Measurements from ENCODE around the gene ARVCF. TPM values are rescaled to one million over a fixed set of nuclear protein-coding genes. Genes with fewer than 3 reads are reported as not detected.
A peak's percentile ranks its signal among the peaks of the same experiment; 100 is the strongest.

ARVCF gene
- total RNA-seq, 1 donor from 2014 or later: 18.7 TPM

DNA sequence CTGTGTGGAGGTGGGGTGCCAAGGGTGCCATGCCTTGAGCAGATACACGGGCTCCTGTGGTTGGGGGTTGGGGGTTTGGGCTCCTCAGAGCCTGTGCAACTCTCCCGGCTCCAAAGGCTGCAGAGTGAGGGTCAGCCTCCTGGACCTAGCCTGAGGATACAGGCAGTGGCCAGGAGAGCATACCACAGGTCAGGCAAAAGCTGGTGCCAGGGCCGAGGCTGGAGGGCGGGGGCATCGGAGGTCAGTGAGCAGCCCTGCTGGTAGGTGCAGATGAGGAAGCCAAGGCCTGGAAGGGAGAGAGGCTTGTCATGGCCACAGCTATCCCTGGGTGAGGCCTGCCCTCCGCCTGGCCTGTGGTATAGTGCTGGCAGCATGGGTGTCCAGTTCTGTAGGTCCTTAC, 37.9 kb upstream of the ARVCF start:
- DNase-seq (ENCODE audit: low spot score): no peak
- ATAC-seq: no peak

DNA sequence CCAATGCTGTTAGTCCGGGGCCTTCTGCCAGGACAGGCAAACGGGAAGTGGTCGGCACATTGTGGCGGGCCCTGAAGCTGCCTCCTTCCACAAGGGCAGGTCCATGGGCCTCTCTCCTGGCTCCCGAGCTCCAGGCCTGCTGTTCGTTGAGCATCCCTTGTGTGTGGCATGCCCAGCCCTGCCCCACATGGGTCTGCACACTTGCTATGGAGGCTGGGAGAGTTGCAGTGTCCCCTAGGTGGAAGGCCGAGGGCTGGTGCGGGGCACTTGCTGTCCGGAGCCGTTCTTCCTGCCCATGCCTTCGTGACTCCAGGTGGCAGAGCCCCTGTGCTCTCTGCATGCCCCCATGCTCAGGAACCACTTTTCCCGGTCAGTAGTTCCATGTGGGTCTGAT, 37.4 kb upstream of the ARVCF start:
- DNase-seq (ENCODE audit: low spot score) (no peak), ATAC-seq (no peak)

DNA sequence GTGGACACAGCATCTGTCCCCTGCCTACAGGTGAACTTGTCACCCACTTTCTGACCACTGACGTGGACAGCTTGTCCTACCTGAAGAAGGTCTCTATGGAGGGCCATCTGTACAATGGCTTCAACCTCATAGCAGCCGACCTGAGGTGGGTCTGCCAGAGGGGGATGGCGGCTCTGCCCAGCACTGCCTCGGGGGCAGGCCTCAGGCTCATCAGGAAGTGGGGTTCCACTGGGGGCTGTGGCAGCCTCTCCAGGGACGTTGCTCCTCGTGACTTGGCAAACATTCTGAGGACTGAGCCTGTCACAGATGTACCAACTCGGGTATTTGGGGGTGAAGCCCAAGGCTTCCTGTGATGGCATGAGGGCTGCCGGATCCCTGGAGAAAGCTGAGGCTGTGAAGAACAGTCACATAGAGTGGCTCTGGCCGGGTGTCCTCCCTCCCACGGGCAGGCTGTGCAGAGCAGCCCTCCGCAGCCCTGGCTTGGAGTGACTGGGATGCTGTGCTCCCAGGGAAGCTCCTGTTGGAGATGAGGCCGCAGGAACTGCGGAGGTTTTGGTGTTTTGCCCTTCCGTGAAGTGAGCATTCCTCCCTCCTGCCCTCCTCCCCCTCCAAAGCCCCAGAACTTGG, 36.9 kb upstream of the ARVCF start:
- ATAC-seq (no peak), DNase-seq (ENCODE audit: low spot score) (no peak)

DNA sequence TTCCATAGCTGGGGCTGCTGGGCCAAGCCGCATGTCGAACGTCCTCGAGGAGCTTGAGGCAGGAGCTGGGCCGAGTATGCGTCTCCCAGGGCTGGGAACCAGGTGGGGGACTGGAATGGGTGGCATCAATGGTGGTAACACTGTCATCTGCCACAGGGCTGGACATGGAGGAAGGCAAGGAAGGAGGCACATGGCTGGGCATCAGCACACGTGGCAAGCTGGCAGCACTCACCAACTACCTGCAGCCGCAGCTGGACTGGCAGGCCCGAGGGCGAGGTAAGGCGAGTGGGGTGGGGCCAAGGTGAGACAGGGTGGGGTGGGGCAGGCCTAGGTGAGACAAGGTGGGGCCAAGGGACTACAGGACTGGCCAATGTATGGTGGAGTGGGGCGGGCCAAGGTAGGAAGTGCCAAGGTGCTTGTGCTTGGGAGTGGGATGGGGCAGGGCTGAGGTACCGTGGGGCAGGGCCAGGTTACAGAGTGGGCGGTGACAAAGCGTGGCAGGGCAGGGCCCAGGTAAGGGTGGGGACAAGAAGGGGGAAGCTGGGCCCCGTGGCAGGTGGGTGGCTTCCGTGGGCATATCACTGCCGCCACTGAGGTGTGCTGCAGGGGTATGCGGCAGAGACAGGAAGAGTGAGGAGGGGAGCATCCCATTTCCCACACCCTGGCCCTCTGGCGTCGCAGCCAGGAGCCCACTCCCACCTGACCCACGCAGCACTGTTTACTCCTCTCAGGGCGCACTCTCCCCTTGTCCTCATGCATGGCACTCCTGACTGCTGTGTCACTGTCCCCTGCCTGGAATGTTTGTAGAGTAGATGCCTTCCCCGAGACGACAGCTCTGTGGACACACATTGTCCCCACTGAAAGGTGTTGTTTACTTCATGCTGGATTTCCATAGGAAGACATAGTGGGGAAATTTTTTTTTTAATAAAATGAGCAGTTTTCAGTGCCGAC, 36.0 kb upstream of the ARVCF start:
- DNase-seq (ENCODE audit: low spot score) (no peak), ATAC-seq (peak; percentile 21)

DNA sequence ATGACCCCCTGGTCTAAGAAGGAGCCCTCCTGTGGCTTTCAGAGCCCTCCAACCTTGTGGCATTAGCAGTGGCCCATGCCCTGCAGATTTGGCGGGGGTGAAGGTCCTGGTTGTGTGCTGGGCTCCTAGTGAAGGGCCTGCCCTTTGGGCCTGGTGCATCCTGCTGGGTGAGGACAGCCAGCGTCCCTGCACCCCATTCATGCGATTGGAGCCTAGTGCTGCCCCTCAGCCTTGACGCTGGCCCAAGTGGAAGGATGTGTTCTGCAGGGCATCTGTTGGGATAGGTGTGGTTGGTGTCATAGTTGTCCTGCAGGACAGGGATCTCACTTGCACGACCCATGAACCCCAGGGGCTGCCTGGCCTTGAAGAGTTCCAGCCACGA, 35.3 kb upstream of the ARVCF start:
- ATAC-seq: no peak
- DNase-seq (ENCODE audit: low spot score): no peak

DNA sequence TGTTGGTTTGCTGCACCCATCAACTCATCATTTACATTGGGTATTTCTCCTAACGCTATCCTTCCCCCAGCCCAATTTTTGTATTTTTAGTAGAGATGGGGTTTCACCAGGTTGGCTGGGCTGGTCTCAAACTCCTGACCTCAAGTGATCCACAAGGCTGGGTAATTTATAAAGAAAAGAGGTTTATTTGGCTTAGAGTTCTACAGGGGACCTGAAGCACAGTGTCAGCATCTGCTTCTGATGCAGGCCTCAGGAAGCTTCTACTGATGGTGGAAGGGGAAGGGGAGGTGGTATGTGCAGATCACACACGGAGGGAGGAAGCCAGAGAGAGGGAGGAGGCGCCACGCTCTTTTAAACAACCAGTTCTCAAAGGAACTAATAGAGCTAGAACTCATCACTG, 30.1 kb upstream of the ARVCF start:
- no peak for DNase-seq (ENCODE audit: low spot score)
- no peak for ATAC-seq

DNA sequence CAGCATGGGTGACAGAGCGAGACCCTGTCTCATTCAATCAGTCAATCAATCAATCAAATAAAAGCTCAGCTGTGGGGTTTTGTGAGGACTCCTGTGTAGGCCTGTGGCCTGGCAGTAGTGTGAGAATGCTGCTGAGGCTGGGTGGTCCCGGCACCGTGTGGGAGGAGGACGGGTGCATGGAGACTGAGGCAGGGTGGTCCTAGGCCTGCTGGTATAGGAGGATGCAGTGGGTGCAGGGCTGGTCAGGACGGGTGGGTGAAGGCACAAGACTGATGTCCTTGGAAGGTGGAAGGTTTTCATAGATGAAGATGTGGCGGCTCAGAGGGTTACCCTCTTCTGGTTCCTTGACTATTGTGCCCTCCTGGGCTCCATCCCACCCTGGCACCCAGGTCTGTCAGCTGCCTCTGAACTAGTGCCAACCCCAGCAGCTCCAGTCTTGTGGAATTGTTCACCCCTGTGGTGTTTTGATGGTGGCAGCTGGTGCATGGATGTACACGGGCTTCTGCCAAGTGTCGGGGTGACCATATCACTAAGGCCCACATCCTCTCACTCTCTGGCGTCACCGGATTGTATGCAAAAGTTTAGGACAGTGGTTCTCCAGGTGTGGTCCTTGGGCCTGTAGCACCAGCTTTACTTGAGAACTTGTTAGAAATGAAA, 28.0 kb upstream of the ARVCF start:
- no peak for ATAC-seq

DNA sequence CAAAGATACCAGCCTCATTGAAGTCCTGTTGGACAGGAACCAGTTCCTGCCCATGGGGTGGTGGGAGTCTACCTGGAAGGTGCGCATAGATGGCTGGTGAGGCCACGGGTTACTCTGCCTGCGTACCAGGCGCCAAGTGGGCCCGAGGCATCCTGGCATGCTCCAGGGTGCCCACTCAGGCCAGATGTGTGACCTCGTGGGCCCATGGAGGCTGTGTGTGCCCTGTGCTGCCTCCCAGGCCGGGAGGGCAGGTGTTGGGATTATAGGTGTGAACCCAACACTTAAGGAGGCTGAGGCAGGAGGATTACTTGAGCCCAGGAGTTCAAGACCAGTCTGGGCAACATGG, 27.3 kb upstream of the ARVCF start:
- DNase-seq (ENCODE audit: low spot score) (no peak), ATAC-seq (no peak)

More for the DNA sequence above, 28.0 kb upstream of the ARVCF start:
- DNase-seq (ENCODE audit: low spot score): no peak

DNA sequence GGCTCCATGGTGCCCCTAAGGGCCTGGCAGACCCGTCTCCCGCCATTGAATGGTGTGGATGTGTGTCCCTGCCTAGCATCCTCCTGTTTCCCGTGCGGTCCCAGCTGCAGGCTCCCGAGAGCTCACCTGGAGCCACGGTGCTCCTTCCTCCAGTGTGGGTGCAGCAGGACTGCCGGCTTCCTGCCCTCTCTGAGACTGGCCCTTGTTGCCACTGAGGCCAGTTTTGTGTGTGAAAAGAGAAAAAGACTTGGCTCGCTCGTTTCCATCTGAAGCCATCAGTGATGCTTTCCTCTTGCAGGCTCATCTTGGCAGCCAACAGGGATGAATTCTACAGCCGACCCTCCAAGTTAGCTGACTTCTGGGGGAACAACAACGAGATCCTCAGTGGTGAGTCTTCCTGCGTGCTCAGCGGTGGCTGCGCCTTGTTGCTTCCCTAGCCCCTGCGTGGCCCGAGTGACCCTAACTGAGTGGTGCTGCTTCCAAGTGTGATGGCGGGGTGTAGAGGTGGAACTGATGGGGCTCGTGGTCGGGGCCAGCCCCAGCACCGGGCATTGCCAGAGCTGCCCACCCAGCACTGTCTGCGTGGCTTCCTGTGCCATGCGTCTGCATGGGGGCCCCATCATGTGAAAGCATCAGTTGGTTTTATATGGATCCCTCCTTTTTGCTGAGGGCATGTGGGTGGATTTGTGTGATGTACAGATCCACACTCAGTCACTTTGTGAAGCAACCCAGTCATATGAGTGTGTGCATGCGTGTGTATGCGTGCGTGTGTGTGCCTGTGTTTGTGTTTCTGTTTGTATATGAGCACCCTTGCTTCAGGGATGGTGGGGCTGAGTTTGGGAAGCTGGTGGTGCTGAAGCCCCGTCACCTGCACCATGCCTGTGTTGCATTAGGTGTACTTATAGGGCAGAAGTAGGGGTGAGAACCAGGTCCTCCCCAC, 26.7 kb upstream of the ARVCF start:
- ATAC-seq (no peak), DNase-seq (ENCODE audit: low spot score) (no peak)

DNA sequence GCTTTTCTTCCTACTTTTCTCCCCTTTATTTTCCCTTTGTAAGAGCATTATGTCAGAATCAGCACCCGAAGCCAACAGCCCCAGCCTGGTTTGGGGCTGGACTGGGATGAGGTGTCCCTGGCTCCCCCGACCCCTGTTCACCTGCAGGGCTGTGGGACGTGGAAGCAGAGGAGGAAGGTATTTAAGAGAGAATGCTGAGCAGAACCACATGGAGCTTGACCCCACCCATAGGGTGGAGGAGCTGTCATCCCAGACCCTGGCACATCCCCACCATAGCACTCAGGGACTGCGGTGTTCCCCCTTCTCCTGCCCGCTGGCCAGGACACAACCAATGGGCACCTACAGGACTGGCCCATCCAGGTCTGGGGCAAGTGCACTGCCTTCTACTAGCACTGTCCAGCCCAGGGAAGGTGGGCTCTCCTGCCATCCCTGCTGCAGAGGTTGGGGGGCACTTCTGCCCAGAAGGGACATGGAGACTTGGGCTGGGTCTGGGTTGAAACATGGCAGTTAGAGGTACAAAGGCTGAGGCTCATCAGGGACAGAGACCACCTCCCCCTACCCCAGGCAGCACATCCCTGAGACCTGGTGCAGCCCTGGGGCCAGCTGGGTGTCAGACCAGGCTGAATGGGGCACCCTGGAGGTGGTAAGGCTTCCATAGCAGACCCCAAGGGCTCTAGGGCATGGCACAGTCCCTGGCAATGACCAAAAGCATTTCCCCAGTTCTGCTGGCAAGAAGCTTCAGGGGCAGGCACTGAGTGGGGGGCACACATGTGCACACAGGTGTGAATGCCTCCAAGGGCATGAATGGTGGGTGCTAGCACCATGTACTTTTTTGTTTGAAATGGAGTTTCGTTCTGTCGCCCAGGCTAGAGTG, 23.9 kb upstream of the ARVCF start:
- ATAC-seq (no peak), DNase-seq (ENCODE audit: low spot score) (no peak)

DNA sequence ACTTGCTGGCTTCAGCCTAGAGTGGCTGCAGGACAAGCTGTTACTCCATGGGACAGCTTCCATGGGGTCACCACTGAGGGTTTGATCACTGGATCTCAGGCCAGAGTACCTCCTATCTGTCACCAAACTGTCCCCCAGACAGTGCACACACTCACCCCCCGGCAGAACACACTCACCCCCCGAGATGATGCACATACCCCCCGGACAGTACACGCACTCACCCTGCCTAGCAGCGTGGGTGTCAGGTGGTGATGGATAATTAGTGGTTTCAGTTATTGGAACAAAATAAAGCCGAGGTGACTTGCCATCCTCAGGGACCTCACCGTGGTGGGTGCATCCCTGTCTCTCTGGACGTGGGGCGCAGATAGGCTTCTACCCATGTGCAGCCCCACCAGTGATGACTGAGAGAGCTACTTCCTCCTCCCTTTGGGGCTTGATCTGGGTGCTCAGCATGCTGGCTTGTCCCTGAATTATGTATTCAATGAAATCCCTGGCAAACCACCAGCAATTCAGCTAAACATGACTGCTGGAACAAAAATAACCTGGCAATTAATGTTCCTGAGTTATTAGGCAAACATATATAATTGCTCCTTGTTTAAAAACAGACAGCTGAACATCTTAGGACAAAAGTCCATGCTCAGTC, 23.2 kb upstream of the ARVCF start:
- DNase-seq (ENCODE audit: low spot score) (no peak), ATAC-seq (no peak)

DNA sequence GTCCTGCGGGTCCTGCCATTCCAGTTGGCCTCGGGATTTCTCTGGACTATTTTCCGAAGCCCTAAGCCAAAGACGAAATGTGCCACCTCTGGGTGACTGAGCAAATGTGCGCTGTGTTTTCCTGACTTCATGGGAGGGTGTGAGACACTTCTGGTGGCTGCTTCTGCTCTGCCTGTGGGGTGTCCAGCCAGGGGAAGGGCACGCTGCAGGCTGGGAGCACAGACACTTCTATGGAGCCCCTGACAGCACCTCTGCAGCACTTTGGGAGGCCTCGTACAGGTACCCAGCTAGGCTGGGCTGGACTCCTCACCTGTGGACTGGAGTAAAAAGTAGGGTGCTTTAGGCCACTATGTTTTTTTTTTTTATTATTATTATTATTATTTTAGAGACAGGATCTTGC, 22.0 kb upstream of the ARVCF start:
- ATAC-seq (no peak), DNase-seq (ENCODE audit: low spot score) (no peak)

DNA sequence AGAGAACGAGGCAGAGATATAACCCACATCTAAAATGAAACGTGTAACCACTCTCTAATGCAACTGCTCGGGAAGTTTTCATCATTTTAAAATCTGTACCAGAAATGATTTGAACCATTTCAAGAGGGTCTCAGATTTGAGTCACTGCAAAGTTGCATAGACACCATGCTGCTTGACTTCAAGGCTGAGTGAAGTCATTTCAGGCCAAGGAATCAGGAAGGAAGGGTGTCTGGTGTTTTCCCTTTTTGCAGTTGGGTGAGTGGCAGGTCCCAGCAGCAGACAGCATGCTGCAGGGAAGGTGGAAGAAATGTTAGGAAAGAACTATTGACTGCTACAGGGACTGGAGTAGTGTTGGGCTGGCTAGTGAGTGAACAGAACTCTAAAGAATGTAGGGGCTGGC, 20.8 kb upstream of the ARVCF start:
- DNase-seq (ENCODE audit: low spot score): no peak
- no peak for ATAC-seq

DNA sequence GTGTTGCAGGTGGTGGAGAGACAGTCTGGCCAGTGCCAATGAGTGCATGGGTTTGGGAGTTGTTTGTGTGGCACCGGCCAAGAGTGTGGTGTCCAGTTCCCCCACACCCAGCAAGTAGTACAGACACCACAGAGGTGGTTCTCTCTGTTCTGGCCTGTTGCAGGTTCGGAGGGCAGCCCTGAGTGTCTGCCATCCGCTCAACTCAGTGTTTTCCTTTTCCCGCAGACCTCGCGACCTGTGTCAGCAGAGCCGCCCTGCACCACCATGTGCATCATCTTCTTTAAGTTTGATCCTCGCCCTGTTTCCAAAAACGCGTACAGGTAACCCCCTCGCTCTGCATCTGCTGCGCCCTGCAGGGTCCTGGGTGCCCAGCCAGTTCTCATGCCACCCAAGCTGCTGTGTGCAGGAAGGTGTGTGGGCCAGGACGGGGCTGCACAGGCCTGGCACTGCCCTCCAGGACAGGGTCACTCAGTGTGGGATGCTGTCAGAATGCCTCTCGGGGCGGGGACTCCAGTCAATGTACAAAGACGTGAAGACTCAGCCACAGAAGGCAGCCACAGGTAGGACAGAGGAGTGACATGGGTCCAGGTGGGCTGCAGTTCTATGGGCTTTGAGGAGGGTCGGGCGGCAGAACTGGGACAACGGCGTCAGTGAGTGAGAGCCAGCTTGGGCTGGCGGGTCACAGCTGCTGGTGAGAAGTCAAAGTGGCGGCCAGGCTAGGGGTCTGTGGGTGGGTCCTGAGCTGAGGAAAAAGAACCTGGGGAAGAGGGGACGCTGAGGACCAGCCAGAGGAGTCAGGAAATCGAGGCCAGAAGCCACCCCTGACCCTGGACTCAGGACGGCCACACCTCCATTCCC, 20.1 kb upstream of the ARVCF start:
- ATAC-seq (no peak), DNase-seq (ENCODE audit: low spot score) (no peak)

DNA sequence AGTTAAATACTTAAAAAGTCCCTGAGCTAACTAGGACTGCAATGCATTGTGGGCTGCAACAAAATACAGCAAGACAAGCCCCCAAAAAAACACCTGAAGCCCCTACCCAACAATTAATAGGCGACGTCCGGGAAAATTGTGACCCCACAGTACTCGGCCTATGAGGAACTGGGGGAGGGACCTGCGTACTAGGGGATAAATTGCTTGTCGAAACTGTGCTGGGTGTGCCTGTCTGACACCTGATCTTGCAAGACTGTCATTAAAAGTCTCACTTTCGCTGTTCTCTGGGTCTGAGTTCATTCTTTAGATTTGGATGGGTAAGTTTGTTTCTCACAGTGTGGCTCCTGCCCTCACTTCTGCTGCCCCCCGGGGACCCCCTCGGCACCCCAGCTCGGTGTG, 19.5 kb upstream of the ARVCF start:
- ATAC-seq: no peak
- no peak for DNase-seq (ENCODE audit: low spot score)

DNA sequence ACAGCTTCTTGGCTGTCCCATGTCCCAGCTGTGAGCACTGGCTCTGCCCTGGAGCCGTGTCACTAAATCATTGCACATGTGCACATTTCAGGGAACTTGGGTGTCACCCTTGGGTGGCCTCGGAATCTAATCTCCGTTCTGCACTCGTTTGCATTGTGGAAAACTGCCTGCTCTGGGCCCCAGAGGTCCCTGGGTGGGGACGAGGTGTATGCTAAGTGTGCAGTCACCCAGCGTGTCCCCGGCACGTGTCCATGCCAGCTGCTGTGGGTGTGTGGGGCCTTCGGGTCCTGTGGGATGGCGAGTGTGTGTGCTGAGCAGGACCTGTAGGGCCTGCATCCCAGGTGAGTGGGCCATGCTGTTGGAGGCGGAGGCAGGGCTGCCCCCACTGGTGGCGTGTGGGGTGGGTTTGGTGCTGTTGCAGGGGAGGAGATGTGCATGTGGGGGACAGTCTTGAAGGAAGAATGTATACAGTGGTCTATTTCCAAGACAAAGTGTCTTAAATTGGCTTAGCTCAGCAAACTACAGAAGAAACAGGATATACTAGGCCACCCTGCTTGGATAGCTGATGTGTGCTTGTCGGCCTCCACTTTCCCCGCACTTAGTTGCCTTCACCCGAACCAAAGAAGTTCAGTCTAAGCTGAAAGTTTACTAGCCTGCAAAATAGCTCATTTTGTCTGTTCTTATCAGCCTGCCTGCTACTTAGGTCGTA, 18.9 kb upstream of the ARVCF start:
- ATAC-seq: no peak
- DNase-seq (ENCODE audit: low spot score): no peak

DNA sequence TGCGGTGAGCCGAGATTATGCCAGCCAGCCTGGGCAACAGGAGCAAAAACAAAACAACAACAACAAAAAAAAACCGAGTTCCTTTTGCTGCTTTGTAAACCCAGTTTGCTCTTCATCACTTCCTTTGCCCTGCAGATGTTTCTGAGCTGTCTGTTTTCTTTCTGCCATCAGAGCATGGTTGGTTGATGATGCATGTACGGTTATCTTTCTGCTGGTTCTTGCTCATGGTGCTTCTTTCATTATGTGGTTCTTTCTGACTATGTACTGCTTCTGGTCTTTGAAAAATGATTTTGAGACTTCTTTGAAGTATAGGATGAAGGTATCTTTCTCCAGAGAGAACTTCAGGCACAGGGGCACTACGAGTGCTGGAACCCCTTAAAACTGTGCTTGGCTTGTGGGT, 17.5 kb upstream of the ARVCF start:
- no peak for DNase-seq (ENCODE audit: low spot score)
- no peak for ATAC-seq

Data from left lobe of liver (tissue), 2 donors.